Pancreas (tissue), 10 donors: ENCODE data around the gene LTO1. TPM values are rescaled to one million over a fixed set of nuclear protein-coding genes. Genes with fewer than 3 reads are reported as not detected.
"Not testable (repeated sequence)": the region's sequence is repeated elsewhere in the genome, so short reads cannot be mapped to it uniquely, and the experiment has no call there.

Source experiments
- ATAC-seq, 4 donors: fragments of 200-7000 bp; cut with Tn5 transposase; one replicate each; pipeline versions ENCODE4 v1.8.0 to v1.9.1; 2020; ENCODE audit warnings: mild to moderate bottlenecking in 4 of 4, moderate library complexity in 4 of 4
- DNase-seq, 6 donors: peaks; one replicate each; pipeline ENCODE4 v3.0.0-alpha.2; 2020
- FAIRE-seq: peaks from 2 replicates; lab custom pipeline; 2012; peaks lifted over from hg19 to GRCh38; lab: Jason Lieb, UNC
- H3K27ac ChIP-seq, 4 donors: fragments of 200-600 bp; sonication (generic); 1 replicate in 3 of 4; 2 replicates in 1 of 4; pipeline versions ENCODE4 v1.5.0 to v1.8.0; 2020
- H3K27me3 ChIP-seq, 4 donors: fragments of 200-600 bp; one replicate each; pipeline ENCODE4 v1.8.0; 2021
- H3K36me3 ChIP-seq, 3 donors: fragments of 200-600 bp; sonication (generic) in 1 of 3; one replicate each; pipeline versions ENCODE4 v1.5.0 to v1.8.0; 2020 to 2021
- H3K4me1 ChIP-seq, 3 donors: fragments of 200-600 bp; one replicate each; pipeline ENCODE4 v1.8.0; 2021
- H3K4me3 ChIP-seq, 4 donors: fragments of 200-600 bp; sonication (generic) in 2 of 4; one replicate each; pipeline versions ENCODE4 v1.5.0 to v1.8.0; 2020 to 2021
- H3K9me3 ChIP-seq, 4 donors: fragments of 200-600 bp; one replicate each; pipeline ENCODE4 v1.8.0; 2021
- WGBS, 2 donors: extraction: QIAGEN DNeasy Blood & Tissue Kit; methylation state at CpG; one replicate each; pipeline ENCODE4 v1.1.7; 2013; 5-methylcytosine and 5-hydroxymethylcytosine counted together
- intact Hi-C, 3 donors: fragments of 100-400 bp; cut with DNase I; formaldehyde crosslinking; loops; one replicate each; pipeline versions ENCODE4 v1.11.1 to v1.14.2; 2022
- polyA plus RNA-seq, 2 donors: library from polyadenylated mRNA; stranded (reverse); fragments of 200-250 nt; gene quantifications; one replicate each; pipeline ENCODE4 v1.2.3, GENCODE V29; 2013
- total RNA-seq, 6 donors: library from RNA; stranded (reverse); fragmentation: NEBNext Ultra II Directional in 4 of 6; extraction: Animal tissue kit (Norgen Biotek cat#: 25700) in 4 of 6; gene quantifications; one replicate each; pipeline versions ENCODE4 v1.2.1 to v1.2.4, GENCODE V29; 2021 to 2023
- TF ChIP-seq, protein P1 (sequence below), 4 donors: fragments of 200-600 bp; sonication (generic) in 3 of 4; IDR thresholded peaks; one replicate each; pipeline versions ENCODE4 v1.5.0 to v1.8.0; 2021; ENCODE audit warnings: antibody characterized with exemption in 4 of 4
- donor health status: healthy with polysubstance abuse.
- donor health status: DM: no; HTN: no; CAD: no; lungs with moderate emphysema.
- donor health status: DM: no; HTN: no; CAD: no.
- donor health status: control.
- donor health status: control.
- donor health status: Bipolar disorder and iron deficiency.
- donor health status: DM: yes; HTN: yes; CAD: no.
- donor health status: DM: no; HTN: no; CAD: no.
- donor health status: DM: no; HTN: no; CAD: no.
- donor health status: DM: yes; HTN: yes; CAD: no.

LTO1 gene
- total and polyA plus RNA-seq, 8 donors: 7.7 to 27.8 (median 12.2) TPM

DNA sequence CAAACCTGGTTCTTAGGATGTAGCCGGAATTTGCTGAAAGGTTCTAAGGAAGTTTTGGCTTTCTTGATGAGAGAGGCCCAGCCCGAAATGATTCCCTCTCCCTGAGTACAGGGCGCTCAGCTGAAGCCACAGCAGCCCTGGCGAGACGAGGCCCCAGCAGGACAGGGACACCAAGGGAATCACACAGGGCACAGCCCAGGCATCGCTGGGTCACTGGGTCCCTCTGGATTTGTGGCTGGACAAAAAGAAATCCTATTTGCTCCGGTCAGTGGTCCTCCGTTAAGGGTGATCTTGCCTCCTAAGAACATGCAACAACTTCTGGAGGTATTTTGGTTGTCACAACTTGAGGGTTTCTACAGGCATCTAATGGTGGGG is 22.3 kb upstream of the LTO1 start:
- Histone ChIP-seq H3K36me3 (no peaks in the 10 kb centered on the region), H3K4me3 (no peak overlapping the region), H3K27me3 (peaks cover 0 to 10% (median 0%) of the 10 kb centered on the region in 4 donors), H3K27ac (no peak overlapping the region), H3K4me1 (peaks cover 0 to 4% (median 0%) of the 10 kb centered on the region in 3 donors), H3K9me3 (no peaks in the 10 kb centered on the region)
- TF ChIP-seq, protein P1, sequence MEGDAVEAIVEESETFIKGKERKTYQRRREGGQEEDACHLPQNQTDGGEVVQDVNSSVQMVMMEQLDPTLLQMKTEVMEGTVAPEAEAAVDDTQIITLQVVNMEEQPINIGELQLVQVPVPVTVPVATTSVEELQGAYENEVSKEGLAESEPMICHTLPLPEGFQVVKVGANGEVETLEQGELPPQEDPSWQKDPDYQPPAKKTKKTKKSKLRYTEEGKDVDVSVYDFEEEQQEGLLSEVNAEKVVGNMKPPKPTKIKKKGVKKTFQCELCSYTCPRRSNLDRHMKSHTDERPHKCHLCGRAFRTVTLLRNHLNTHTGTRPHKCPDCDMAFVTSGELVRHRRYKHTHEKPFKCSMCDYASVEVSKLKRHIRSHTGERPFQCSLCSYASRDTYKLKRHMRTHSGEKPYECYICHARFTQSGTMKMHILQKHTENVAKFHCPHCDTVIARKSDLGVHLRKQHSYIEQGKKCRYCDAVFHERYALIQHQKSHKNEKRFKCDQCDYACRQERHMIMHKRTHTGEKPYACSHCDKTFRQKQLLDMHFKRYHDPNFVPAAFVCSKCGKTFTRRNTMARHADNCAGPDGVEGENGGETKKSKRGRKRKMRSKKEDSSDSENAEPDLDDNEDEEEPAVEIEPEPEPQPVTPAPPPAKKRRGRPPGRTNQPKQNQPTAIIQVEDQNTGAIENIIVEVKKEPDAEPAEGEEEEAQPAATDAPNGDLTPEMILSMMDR (IDR thresholded peaks at IDR 0.05): no peak
- DNase-seq (no peak), ATAC-seq (no peak), FAIRE-seq (no peak)
- intact Hi-C loops: no loop called here
- WGBS, 2 donors: 81 to 84% methylated on average over 8 of the region's 8 CpGs

DNA sequence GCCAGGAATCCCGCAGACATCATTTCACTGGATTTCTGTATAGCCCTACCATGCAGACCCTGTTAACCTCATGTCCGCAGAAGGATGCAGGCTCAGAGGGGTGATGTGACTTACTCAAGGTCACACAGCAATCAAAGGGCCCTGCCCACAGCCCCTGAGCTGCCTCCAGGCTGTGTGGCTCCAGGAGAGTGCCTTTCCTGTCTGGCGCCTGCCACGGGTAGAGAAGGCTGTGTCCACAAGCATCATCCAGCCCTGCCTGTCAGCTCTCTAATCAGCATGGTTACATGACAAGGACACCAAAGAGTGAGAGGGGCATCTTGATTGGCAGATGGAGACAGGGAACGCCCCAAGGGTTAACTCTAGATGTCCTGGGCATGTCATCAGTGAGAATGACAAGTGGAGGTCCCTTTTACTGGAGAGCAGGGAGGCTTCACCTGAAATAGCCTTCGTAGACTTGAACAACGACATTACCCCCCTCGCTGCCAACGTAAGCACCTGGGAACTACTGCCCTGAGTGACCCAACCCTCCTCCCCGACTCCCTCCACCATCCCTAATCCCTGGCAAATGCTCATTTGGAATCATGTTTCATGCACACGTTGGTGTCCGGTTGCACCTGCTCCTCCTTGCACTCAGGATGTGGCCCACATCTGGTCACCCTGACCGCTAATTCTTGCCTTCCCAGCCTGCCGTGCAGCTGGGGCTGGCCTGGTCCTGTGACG is 21.8 kb upstream of the LTO1 start:
- 47 to 54% methylated on average over 15 of the region's 15 CpGs for WGBS, 2 donors
- FAIRE-seq (no peak), ATAC-seq (no peak), DNase-seq (no peak)
- Histone ChIP-seq H3K27ac (no peak overlapping the region), H3K4me1 (peaks cover 0 to 4% (median 0%) of the 10 kb centered on the region in 3 donors), H3K27me3 (peaks cover 0 to 5% (median 0%) of the 10 kb centered on the region in 4 donors), H3K9me3 (no peaks in the 10 kb centered on the region), H3K4me3 (no peak overlapping the region), H3K36me3 (no peaks in the 10 kb centered on the region)
- TF ChIP-seq, protein P1 (IDR thresholded peaks at IDR 0.05): no peak
- intact Hi-C loops: no loop called here

DNA sequence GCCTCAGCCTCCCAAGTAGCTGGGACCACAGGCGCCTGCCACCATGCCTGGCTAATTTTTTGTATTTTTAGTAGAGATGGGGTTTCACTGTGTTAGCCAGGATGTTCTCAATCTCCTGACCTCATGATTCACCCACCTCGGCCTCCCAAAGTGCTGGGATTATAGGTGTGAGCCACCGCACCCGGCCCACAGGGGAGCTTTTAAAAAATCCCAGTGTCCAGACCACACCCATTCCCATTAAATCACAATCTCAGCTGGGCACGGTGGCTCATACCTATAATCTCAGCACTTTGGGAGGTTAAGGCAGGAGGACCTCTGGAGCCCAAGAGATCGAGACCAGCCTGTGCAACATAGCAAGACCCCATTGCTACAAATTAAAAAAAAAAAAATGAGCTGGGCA is 20.8 kb upstream of the LTO1 start:
- H3K27ac ChIP-seq, DNase-seq, H3K4me3 ChIP-seq, ATAC-seq, H3K36me3 ChIP-seq, H3K4me1 ChIP-seq, H3K27me3 ChIP-seq, intact Hi-C loops, FAIRE-seq, H3K9me3 ChIP-seq: not testable (repeated sequence)
- 67 to 74% methylated on average over 6 of the region's 6 CpGs for WGBS, 2 donors

DNA sequence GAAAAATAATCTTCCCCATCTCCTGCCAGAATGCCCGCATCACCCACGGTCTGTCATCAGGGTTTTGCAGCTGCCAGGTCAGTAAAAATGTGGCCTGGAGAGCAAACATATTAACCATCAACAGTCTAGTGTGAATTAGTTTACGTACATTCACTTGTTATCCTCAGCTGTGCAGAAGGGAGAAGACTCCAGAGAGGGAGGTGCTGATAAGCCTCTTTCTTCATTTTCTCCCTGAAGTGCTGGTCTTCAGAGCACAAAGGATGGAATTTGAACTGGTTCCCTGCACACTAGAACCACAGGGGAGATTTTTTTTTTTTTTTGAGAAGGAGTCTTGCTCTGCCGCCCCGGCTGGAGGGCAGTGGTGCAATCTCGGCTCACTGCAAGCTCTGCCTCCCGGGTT is 20.4 kb upstream of the LTO1 start:
- H3K27ac ChIP-seq: no peak overlapping the region
- H3K4me1 ChIP-seq: peaks cover 0 to under 1% (median 0%) of the 10 kb centered on the region in 3 donors
- intact Hi-C loops: no loop called here
- TF ChIP-seq, protein P1 (IDR thresholded peaks at IDR 0.05): no peak
- no peak overlapping the region for H3K4me3 ChIP-seq
- no peaks in the 10 kb centered on the region for H3K9me3 ChIP-seq
- no peak for FAIRE-seq
- no peak for DNase-seq
- ATAC-seq: no peak
- H3K36me3 ChIP-seq: no peaks in the 10 kb centered on the region
- WGBS, 2 donors: 62% methylated on average over 7 of the region's 7 CpGs
- H3K27me3 ChIP-seq: no peaks in the 10 kb centered on the region

DNA sequence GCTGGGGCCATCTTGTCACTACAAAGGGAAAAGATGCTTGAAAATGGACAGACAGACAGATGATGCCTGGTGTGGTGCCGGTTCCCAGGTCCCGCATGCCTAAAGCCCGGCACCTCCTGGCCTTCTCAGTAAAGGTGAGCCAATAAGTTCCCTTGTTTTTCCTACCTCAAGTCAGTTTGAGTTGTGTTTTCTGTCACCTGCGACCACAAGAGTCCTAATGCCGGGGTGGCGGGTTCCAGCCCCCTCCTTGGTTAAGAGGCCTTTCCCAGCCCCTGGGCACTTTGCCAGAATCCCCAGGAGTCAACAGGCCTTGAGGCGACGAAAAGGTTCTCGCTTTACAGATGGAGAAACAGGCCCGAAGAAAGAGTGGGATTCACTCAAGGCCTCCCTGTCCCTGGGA is 19.6 kb upstream of the LTO1 start:
- DNase-seq (no peak), ATAC-seq (no peak), FAIRE-seq (no peak)
- 73 to 75% methylated on average over 10 of the region's 10 CpGs for WGBS, 2 donors
- Histone ChIP-seq H3K4me3 (no peak overlapping the region), H3K36me3 (no peaks in the 10 kb centered on the region), H3K4me1 (no peaks in the 10 kb centered on the region), H3K9me3 (no peaks in the 10 kb centered on the region), H3K27ac (no peak overlapping the region), H3K27me3 (no peaks in the 10 kb centered on the region)
- TF ChIP-seq, protein P1 (IDR thresholded peaks at IDR 0.05): no peak
- intact Hi-C loops: loop anchor here in 2 of 3 donors (5.0 kb wide), 2 partner anchors 193 to 198 kb away; no protein-coding TSS in a partner anchor
